Measurements from ENCODE around the gene PFKFB3. TPM values are rescaled to one million over a fixed set of nuclear protein-coding genes. Genes with fewer than 3 reads are reported as not detected.

Gene PFKFB3
- total RNA-seq, 2 experiments from 2014 or later = 133 to 183 TPM

DNA sequence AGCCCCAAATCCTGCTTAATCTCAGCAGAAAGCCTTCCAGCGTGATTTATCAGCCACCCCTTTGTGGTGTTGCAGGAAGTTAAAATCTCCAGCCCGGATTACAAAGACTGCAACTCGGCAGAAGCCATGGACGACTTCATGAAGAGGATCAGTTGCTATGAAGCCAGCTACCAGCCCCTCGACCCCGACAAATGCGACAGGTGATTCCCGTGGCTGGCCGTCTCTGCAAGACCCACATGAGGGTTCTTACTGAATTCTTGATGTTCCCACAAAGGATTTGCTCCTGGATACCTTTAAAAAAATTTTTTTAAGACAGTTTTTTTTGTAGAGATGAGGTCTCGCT lies 16.7 kb downstream of the PFKFB3 start:
- Mint-ChIP-seq H3K27me3 (no peaks in the 10 kb centered on the region), H3K9me3 (ENCODE audit: low read depth) (no peaks in the 10 kb centered on the region), H3K36me3 (ENCODE audit: low read depth) (peaks cover 81% of the 10 kb centered on the region), H3K4me1 (no peaks in the 10 kb centered on the region), H3K27ac (no peak overlapping the region), H3K4me3 (no peak overlapping the region)
- intact Hi-C loops (cut with DNase I, micrococcal nuclease) = no loop called here
- POLR2A ChIA-PET = no interaction called here
- no peak for DNase-seq
- CTCF ChIA-PET = no interaction called here
- ATAC-seq = no peak

DNA sequence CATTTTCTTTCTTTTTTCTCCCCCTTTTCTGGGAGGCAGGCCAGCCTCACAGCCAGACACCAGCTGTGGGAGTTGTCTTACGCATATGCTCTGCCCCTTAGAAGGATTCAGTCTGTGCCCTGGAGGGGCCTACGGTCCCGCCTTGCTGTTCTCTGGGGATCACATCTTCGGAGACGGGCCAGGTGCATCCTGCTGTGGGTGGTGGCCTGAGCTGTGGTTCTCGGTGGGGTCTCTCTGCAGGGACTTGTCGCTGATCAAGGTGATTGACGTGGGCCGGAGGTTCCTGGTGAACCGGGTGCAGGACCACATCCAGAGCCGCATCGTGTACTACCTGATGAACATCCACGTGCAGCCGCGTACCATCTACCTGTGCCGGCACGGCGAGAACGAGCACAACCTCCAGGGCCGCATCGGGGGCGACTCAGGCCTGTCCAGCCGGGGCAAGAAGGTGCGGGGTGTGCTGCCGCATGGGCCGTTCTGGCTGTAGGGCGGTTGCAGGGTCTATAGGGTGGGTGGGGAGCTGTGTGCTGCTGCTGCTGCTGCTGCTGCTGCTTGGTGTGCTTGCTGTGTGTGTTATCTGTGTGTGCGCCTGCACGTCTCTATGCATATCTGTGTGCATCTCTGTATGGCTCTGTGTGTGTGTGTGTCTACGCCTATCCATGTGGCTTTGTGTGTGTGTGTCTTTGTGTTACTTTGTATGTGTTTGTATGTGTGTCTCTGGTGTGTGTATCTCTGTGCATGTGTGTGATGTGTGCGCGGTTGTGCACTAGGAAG lies 17.9 kb downstream of the PFKFB3 start:
- intact Hi-C loops (cut with DNase I, micrococcal nuclease) = no loop called here
- no peak overlapping the region for H3K4me3 Mint-ChIP-seq
- ATAC-seq (no peak), DNase-seq (no peak)
- H3K36me3 Mint-ChIP-seq (ENCODE audit: low read depth) = peaks cover 75% of the 10 kb centered on the region
- no peaks in the 10 kb centered on the region for H3K4me1 Mint-ChIP-seq
- POLR2A ChIA-PET = no interaction called here
- no peaks in the 10 kb centered on the region for H3K9me3 Mint-ChIP-seq (ENCODE audit: low read depth)
- H3K27ac Mint-ChIP-seq = no peak overlapping the region
- CTCF ChIA-PET = no interaction called here
- no peaks in the 10 kb centered on the region for H3K27me3 Mint-ChIP-seq

DNA sequence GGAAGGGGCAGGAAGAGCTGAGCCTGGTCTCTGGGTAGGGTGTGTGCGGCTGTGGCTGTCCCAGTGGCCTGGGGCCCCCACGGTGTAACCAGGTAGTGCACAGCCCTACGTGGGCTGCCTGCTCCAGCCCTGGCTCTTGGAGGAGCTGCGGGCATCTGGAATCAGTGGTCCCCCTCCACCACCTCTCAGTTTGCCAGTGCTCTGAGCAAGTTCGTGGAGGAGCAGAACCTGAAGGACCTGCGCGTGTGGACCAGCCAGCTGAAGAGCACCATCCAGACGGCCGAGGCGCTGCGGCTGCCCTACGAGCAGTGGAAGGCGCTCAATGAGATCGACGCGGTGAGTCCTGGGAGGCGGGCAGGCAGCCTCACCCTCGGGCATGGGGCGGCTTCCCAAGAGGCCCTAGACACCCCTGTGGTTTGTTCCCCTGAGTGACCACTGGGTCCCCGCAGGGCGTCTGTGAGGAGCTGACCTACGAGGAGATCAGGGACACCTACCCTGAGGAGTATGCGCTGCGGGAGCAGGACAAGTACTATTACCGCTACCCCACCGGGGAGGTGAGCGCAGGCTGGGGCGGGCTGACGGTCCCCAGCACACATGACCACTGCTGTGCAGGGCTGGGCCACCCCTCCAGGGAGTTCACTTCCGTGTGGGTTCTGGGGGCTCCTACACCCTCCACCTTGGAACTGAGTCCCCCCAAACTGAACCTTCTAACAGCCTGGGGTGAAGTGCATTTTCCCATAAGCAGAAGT lies 18.6 kb downstream of the PFKFB3 start:
- ATAC-seq = no peak
- POLR2A ChIA-PET = interaction anchor here (0.6 kb wide), 1 partner anchor 11 kb away, joined by 4 read pairs; no protein-coding TSS in a partner anchor
- H3K9me3 Mint-ChIP-seq (ENCODE audit: low read depth) = no peaks in the 10 kb centered on the region
- intact Hi-C loops (cut with DNase I, micrococcal nuclease) = no loop called here
- CTCF ChIA-PET = no interaction called here
- H3K4me3 Mint-ChIP-seq = no peak overlapping the region
- H3K27me3 Mint-ChIP-seq = no peaks in the 10 kb centered on the region
- H3K36me3 Mint-ChIP-seq (ENCODE audit: low read depth) = peaks cover 76% of the 10 kb centered on the region
- DNase-seq = no peak
- no peak overlapping the region for H3K27ac Mint-ChIP-seq
- no peaks in the 10 kb centered on the region for H3K4me1 Mint-ChIP-seq

DNA sequence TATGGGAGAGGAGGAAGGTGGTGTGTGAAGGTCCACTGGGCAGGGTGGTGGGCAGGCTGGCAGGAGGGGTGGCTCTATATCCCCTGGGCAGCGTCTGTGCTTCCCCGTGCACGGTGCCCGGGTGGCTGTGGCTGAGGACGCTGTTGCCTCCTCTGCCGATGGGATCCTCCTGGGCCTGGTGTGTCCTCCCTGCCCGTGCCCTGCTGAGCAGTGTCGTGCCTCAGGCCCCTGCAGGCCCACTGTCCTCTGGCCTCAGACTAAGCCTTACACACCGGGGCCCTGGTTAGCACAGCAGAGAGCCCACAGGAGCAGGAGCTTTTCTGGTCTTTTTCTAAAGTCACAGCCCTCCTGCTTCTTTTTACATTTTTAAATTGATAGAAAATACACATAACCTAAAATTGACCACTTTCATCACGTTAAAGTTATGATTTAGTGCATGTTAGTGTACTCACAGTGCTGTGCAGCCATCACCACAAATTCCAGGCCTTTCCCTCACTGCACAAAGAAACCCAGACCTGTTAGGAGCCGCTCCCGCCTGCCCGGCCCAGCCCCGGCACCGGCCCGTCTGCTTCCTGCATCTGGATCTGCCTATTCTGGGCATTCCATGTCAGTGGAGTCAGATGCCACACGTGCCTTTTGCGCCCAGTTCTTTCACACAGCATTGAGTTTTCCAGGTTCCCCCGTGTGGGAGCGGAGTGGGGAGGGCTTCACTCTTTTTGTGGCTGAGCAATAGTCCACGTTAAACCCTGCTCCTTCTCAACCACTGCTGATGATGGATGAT lies 19.4 kb downstream of the PFKFB3 start:
- peaks cover 75% of the 10 kb centered on the region for H3K36me3 Mint-ChIP-seq (ENCODE audit: low read depth)
- ATAC-seq (no peak), DNase-seq (no peak)
- no peak overlapping the region for H3K4me3 Mint-ChIP-seq
- no peak overlapping the region for H3K27ac Mint-ChIP-seq
- no peaks in the 10 kb centered on the region for H3K9me3 Mint-ChIP-seq (ENCODE audit: low read depth)
- intact Hi-C loops (cut with DNase I, micrococcal nuclease) = no loop called here
- no peaks in the 10 kb centered on the region for H3K4me1 Mint-ChIP-seq
- CTCF ChIA-PET = no interaction called here
- POLR2A ChIA-PET = interaction anchor here (0.6 kb wide), 1 partner anchor 12 kb away, joined by 4 read pairs; no protein-coding TSS in a partner anchor
- H3K27me3 Mint-ChIP-seq = no peaks in the 10 kb centered on the region

DNA sequence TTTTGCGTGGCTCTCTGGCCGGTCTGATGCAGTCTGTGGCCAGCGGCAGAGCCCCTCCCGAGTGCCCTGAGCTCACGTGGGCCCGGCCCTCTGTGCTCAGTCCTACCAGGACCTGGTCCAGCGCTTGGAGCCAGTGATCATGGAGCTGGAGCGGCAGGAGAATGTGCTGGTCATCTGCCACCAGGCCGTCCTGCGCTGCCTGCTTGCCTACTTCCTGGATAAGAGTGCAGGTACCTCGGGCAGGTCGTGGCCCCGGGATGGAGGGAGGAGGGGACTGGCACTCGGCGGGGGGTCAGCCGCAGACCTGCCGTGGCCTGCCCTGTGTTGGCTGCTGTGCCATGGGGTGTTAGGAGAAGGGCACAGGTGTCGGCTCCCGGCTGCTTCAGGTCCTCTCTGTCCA lies 20.0 kb downstream of the PFKFB3 start:
- H3K4me1 Mint-ChIP-seq = no peaks in the 10 kb centered on the region
- no peak overlapping the region for H3K27ac Mint-ChIP-seq
- peaks cover 77% of the 10 kb centered on the region for H3K36me3 Mint-ChIP-seq (ENCODE audit: low read depth)
- ATAC-seq = no peak
- intact Hi-C loops (cut with DNase I, micrococcal nuclease) = no loop called here
- H3K27me3 Mint-ChIP-seq = no peaks in the 10 kb centered on the region
- no peaks in the 10 kb centered on the region for H3K9me3 Mint-ChIP-seq (ENCODE audit: low read depth)
- POLR2A ChIA-PET = no interaction called here
- H3K4me3 Mint-ChIP-seq = no peak overlapping the region
- no peak for DNase-seq
- CTCF ChIA-PET = no interaction called here

DNA sequence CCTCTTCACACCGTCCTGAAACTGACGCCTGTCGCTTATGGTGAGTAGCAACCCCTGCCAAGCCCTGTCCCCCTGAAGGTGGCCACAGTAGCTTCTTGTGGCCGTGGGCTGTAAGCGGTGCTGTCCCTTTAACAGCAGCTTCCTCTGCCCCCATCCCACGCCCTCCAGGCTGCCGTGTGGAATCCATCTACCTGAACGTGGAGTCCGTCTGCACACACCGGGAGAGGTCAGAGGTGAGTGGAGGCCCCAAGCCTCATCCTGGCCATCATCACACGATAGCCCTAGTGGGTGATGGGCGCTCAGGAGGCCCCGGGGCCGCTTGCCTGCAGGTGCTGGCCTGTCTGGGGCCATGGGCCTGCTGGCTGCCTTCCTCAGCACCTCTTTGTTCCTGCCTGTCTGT lies 21.2 kb downstream of the PFKFB3 start:
- no peaks in the 10 kb centered on the region for H3K4me1 Mint-ChIP-seq
- intact Hi-C loops (cut with DNase I, micrococcal nuclease) = no loop called here
- peaks cover 76% of the 10 kb centered on the region for H3K36me3 Mint-ChIP-seq (ENCODE audit: low read depth)
- ATAC-seq (no peak), DNase-seq (no peak)
- no peaks in the 10 kb centered on the region for H3K9me3 Mint-ChIP-seq (ENCODE audit: low read depth)
- H3K4me3 Mint-ChIP-seq = no peak overlapping the region
- ChIA-PET CTCF (no interaction called here), POLR2A (no interaction called here)
- peak overlapping the region; percentile 31 for H3K27ac Mint-ChIP-seq
- H3K27me3 Mint-ChIP-seq = no peaks in the 10 kb centered on the region

DNA sequence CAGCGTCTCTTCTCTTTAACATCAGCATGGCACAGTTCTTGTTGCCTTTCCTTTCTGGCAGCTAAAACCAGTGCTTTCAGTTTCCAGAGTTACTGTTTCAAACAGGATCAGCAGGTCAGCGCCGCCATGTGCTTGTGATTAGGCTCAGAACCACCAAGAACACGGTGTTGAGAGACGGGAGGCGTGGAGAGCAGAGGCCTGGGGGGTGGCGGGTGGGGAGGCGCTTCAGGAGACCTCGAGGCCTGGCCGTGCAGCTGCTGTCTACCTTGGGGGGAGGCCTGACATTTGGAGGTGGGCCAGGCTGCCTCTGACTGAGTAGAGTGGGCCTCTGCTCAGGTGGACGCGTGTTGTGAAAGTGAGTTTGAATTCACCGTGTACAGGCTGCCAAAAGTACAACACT lies 22.0 kb downstream of the PFKFB3 start:
- no peak for DNase-seq
- Mint-ChIP-seq H3K4me1 (no peaks in the 10 kb centered on the region), H3K9me3 (ENCODE audit: low read depth) (no peaks in the 10 kb centered on the region), H3K27me3 (no peaks in the 10 kb centered on the region), H3K4me3 (no peak overlapping the region), H3K27ac (no peak overlapping the region), H3K36me3 (ENCODE audit: low read depth) (peaks cover 75% of the 10 kb centered on the region)
- ATAC-seq = no peak
- POLR2A ChIA-PET = no interaction called here
- CTCF ChIA-PET = interaction anchor here (0.6 to 1.1 kb wide), 2 partner anchors 173 to 176 kb away, joined by 3 to 4 read pairs; no protein-coding TSS in a partner anchor
- intact Hi-C loops (cut with DNase I, micrococcal nuclease) = no loop called here

DNA sequence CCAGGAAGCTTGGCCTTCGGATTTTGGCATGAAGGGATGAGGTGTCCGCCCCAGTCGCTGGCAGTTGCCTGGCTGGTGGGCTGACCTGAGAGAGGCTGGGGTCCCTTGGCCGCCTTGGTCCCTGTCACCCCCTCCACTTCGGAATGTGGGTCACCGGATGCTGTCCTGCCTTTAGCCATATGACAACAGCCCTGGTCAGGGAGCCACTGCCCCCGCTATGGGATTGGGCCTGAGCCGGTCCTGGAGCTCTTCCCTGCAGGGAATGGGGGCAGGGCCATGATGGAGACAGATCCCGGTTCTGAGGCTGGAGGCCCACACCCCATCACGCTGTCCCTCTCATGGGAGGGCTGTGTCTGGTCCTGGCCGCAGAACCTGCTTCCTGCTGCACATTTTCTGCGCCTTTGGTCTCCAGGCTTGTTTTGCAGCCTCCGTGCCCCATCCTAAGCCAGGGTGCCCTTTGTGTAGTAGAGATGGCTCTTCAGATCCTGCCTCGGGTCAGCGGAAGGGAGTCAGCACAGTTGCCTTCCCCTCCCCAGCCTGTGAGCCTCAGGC lies 22.6 kb downstream of the PFKFB3 start:
- no peaks in the 10 kb centered on the region for H3K9me3 Mint-ChIP-seq (ENCODE audit: low read depth)
- no peak overlapping the region for H3K27ac Mint-ChIP-seq
- CTCF ChIA-PET = interaction anchor here (0.6 to 1.1 kb wide), 2 partner anchors 173 to 175 kb away, joined by 3 to 4 read pairs; no protein-coding TSS in a partner anchor
- no peak for DNase-seq
- POLR2A ChIA-PET = no interaction called here
- no peaks in the 10 kb centered on the region for H3K27me3 Mint-ChIP-seq
- no peaks in the 10 kb centered on the region for H3K4me1 Mint-ChIP-seq
- no peak overlapping the region for H3K4me3 Mint-ChIP-seq
- ATAC-seq = no peak
- intact Hi-C loops (cut with DNase I, micrococcal nuclease) = no loop called here
- H3K36me3 Mint-ChIP-seq (ENCODE audit: low read depth) = peaks cover 76% of the 10 kb centered on the region

DNA sequence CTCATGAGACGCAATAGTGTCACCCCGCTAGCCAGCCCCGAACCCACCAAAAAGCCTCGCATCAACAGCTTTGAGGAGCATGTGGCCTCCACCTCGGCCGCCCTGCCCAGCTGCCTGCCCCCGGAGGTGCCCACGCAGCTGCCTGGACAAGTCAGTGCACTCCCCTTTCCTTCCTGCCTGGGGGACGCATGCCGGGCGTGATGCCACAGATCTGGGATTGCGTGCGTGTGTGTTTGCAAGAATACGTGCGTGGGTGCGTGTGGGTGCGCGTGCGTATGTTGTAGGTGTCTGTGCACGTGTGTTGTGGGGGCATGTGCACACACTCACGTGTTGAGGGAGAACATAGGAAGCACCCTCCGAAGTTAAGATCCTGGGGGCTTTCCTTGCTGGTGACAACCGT lies 23.5 kb downstream of the PFKFB3 start:
- Mint-ChIP-seq H3K9me3 (ENCODE audit: low read depth) (no peaks in the 10 kb centered on the region), H3K4me3 (no peak overlapping the region), H3K27me3 (no peaks in the 10 kb centered on the region), H3K4me1 (no peaks in the 10 kb centered on the region), H3K36me3 (ENCODE audit: low read depth) (peaks cover 73% of the 10 kb centered on the region), H3K27ac (no peak overlapping the region)
- POLR2A ChIA-PET = no interaction called here
- ATAC-seq (no peak), DNase-seq (no peak)
- intact Hi-C loops (cut with DNase I, micrococcal nuclease) = no loop called here
- CTCF ChIA-PET = no interaction called here

DNA sequence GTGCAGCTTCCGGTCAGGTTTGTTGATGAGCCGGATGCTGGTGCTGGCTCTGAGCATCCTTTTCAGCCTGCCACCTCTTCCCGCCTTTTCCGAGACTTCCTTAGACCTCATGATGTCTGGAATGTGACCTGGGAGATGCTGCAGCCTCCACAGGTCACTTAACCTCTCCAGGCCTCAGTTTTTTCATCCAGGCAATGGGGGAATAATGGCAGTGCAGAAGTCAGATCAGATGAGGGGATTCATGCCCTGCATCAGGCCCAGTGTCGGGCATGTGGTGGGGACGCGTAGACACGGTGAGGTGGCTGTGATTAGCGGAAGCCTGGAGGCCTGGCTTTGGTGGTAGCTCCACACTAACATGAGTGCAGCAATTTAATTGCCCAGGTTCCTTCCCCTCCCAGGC lies 24.6 kb downstream of the PFKFB3 start:
- no peaks in the 10 kb centered on the region for H3K9me3 Mint-ChIP-seq (ENCODE audit: low read depth)
- H3K36me3 Mint-ChIP-seq (ENCODE audit: low read depth) = peaks cover 73% of the 10 kb centered on the region
- ATAC-seq (no peak), DNase-seq (no peak)
- no peak overlapping the region for H3K27ac Mint-ChIP-seq
- H3K27me3 Mint-ChIP-seq = no peaks in the 10 kb centered on the region
- intact Hi-C loops (cut with DNase I, micrococcal nuclease) = no loop called here
- H3K4me1 Mint-ChIP-seq = no peaks in the 10 kb centered on the region
- H3K4me3 Mint-ChIP-seq = no peak overlapping the region
- ChIA-PET CTCF (interaction anchor here (0.7 kb wide), 2 partner anchors 171 to 330 kb away, joined by 3 read pairs; no protein-coding TSS in a partner anchor), POLR2A (no interaction called here)

DNA sequence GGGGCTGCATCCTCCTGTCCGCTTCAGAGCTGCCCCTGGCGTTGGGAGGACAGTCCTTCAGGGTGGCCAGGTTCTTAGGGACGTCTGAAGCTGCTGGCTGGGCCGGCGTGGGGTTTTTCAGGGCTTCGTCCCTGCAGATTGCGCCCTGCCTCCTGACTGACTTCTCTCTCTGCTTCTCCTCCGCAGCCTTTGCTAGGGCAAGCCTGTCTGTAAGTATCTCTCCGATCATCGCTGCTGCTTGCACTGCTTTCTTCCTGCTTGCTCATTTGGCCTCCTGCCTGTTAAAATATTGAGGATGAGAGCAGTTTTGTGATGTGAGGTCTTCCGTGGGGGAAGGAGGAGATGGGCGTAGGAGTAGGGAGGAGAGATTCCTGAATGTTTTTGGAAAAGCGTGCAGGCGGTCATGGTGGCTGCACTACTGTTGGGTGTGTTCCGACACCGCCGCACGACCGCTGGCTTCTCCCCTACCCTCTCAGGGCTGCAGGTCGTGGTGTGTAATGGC lies 25.3 kb downstream of the PFKFB3 start:
- H3K36me3 Mint-ChIP-seq (ENCODE audit: low read depth) = peaks cover 75% of the 10 kb centered on the region

More for the DNA sequence above, 25.3 kb downstream of the PFKFB3 start:
- ATAC-seq = no peak
- CTCF ChIA-PET = interaction anchor here (0.7 to 1.2 kb wide), 2 partner anchors 174 to 330 kb away, joined by 3 read pairs; no protein-coding TSS in a partner anchor
- intact Hi-C loops (cut with DNase I, micrococcal nuclease) = no loop called here
- no peak for DNase-seq
- Mint-ChIP-seq H3K4me1 (no peaks in the 10 kb centered on the region), H3K27me3 (no peaks in the 10 kb centered on the region), H3K4me3 (no peak overlapping the region), H3K9me3 (ENCODE audit: low read depth) (no peaks in the 10 kb centered on the region), H3K27ac (no peak overlapping the region)
- POLR2A ChIA-PET = no interaction called here
